ENCODE results near the gene BAX.

BAX gene

DNA sequence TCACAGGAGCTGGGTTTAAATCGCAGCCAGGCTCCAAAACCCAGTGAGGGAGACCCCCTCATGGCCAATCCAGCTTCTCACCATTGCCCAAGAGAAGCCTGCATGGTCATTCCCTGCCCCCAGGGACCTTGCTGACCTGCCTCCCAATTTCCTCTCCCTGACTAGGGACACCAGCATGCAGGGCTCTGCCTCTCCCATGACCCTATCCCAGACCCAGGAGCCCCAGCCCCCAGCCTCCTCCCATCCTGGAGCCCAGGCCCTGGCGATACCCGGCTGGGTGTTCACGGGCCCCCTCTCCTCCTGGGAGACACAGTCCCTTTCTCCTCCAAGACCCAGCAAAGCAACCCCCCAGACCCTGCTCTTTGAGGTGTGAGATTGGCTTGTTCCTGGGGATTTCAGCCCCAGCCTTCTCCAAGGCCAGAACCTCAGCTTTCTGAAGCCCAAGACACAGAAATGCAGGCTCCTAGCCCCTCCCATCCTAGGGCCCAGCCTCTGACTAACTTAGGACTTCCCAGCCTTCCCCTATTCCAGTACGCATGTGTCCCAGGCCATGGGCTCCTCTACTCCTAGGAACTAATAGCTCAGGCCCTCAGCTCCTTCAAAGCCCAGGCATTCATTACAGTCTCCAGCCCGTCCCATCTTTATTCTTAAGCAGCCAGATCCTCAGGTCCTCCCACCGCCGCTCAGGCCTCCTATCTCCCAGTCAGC is 37.4 kb downstream of the BAX start:
- H3K4me3 ChIP-seq (ENCODE audit: low read depth in 1 of 2, low read length in 2 of 2): peak overlapping the region; percentile 96 to 99
- no peaks in the 10 kb centered on the region for H3K9me3 ChIP-seq (ENCODE audit: control insufficient read depth in 1 of 2, low read length in 2 of 2)
- no peaks in the 10 kb centered on the region for H3K27me3 ChIP-seq (ENCODE audit: control insufficient read depth in 1 of 2, insufficient read depth in 2 of 2, low read length in 2 of 2)
- H3K27ac ChIP-seq (ENCODE audit: low read depth, low read length): peak overlapping the region; percentile 85
- H3K36me3 ChIP-seq (ENCODE audit: control insufficient read depth in 1 of 2, insufficient read depth in 2 of 2, low read length in 2 of 2): peaks cover 7 to 23% of the 10 kb centered on the region in 2 donors
- H3K4me1 ChIP-seq (ENCODE audit: control insufficient read depth in 1 of 2, insufficient read depth in 2 of 2, low read length in 2 of 2): peaks cover 21 to 31% of the 10 kb centered on the region in 2 donors
- H3K9ac ChIP-seq (ENCODE audit: low read depth in 1 of 2, low read length in 2 of 2): peak overlapping the region; percentile 98 to 100

GRCh38 chr19:48992581-48993174 is 38.0 kb downstream of the BAX start:
- Histone ChIP-seq H3K9ac (ENCODE audit: low read depth in 1 of 2, low read length in 2 of 2) (peak overlapping the region; percentile 98 to 100), H3K4me1 (ENCODE audit: control insufficient read depth in 1 of 2, insufficient read depth in 2 of 2, low read length in 2 of 2) (peaks cover 21 to 31% of the 10 kb centered on the region in 2 donors)

GRCh38 chr19:48993175-48994034 is 38.7 kb downstream of the BAX start, which contains the start of the genes GYS1 and RUVBL2:
TSS of gene GYS1 (minus strand) at chr19:48993309. CDS start at chr19:48993112, 197 bp downstream.
TSS of gene RUVBL2 (plus strand) at chr19:48993887. CDS start at chr19:48993912, 25 bp downstream.
- peak within 1 kb of the TSS; percentile 96 to 99 for H3K4me3 ChIP-seq (ENCODE audit: low read depth in 1 of 2, low read length in 2 of 2)
- H3K27me3 ChIP-seq (ENCODE audit: control insufficient read depth in 1 of 2, insufficient read depth in 2 of 2, low read length in 2 of 2): no peaks in the 10 kb centered on the region
- peaks cover 21 to 31% of the 10 kb centered on the region in 2 donors for H3K4me1 ChIP-seq (ENCODE audit: control insufficient read depth in 1 of 2, insufficient read depth in 2 of 2, low read length in 2 of 2)
- H3K9me3 ChIP-seq (ENCODE audit: control insufficient read depth in 1 of 2, low read length in 2 of 2): no peaks in the 10 kb centered on the region
- peak within 1 kb of the TSS; percentile 90 for H3K27ac ChIP-seq (ENCODE audit: low read depth, low read length)
- peaks cover 7 to 13% of the 10 kb centered on the region in 2 donors for H3K36me3 ChIP-seq (ENCODE audit: control insufficient read depth in 1 of 2, insufficient read depth in 2 of 2, low read length in 2 of 2)
- H3K9ac ChIP-seq (ENCODE audit: low read depth in 1 of 2, low read length in 2 of 2): peak within 1 kb of the TSS; percentile 98 to 100

More at GRCh38 chr19:48992581-48993174, 38.0 kb downstream of the BAX start:
- Histone ChIP-seq H3K36me3 (ENCODE audit: control insufficient read depth in 1 of 2, insufficient read depth in 2 of 2, low read length in 2 of 2) (peaks cover 7 to 19% of the 10 kb centered on the region in 2 donors), H3K27me3 (ENCODE audit: control insufficient read depth in 1 of 2, insufficient read depth in 2 of 2, low read length in 2 of 2) (no peaks in the 10 kb centered on the region), H3K27ac (ENCODE audit: low read depth, low read length) (peak overlapping the region; percentile 85), H3K9me3 (ENCODE audit: control insufficient read depth in 1 of 2, low read length in 2 of 2) (no peaks in the 10 kb centered on the region), H3K4me3 (ENCODE audit: low read depth in 1 of 2, low read length in 2 of 2) (peak overlapping the region; percentile 96 to 99)

- peaks cover 21 to 31% of the 10 kb centered on the region in 2 donors for H3K4me1 ChIP-seq (ENCODE audit: control insufficient read depth in 1 of 2, insufficient read depth in 2 of 2, low read length in 2 of 2)
- no peaks in the 10 kb centered on the region for H3K9me3 ChIP-seq (ENCODE audit: control insufficient read depth in 1 of 2, low read length in 2 of 2)
- peak overlapping the region; percentile 91 to 99 for H3K4me3 ChIP-seq (ENCODE audit: low read depth in 1 of 2, low read length in 2 of 2)
Observed at GRCh38 chr19:48994035-48994386, 39.3 kb downstream of the BAX start.

GRCh38 chr19:48997972-48998371 is 43.3 kb downstream of the BAX start:
- no peaks in the 10 kb centered on the region for H3K27me3 ChIP-seq (ENCODE audit: control insufficient read depth in 1 of 2, insufficient read depth in 2 of 2, low read length in 2 of 2)
- no peak overlapping the region for H3K4me3 ChIP-seq (ENCODE audit: low read depth in 1 of 2, low read length in 2 of 2)
- H3K9me3 ChIP-seq (ENCODE audit: control insufficient read depth in 1 of 2, low read length in 2 of 2): no peaks in the 10 kb centered on the region
- H3K36me3 ChIP-seq (ENCODE audit: control insufficient read depth in 1 of 2, insufficient read depth in 2 of 2, low read length in 2 of 2): peaks cover 0 to 12% of the 10 kb centered on the region in 2 donors
- no peak overlapping the region for H3K27ac ChIP-seq (ENCODE audit: low read depth, low read length)
- H3K4me1 ChIP-seq (ENCODE audit: control insufficient read depth in 1 of 2, insufficient read depth in 2 of 2, low read length in 2 of 2): peaks cover 11 to 14% of the 10 kb centered on the region in 2 donors
- H3K9ac ChIP-seq (ENCODE audit: low read depth in 1 of 2, low read length in 2 of 2): no peak overlapping the region

More at GRCh38 chr19:48994035-48994386, 39.3 kb downstream of the BAX start:
- peak overlapping the region; percentile 30 for H3K27ac ChIP-seq (ENCODE audit: low read depth, low read length)
- peaks cover 7 to 8% of the 10 kb centered on the region in 2 donors for H3K36me3 ChIP-seq (ENCODE audit: control insufficient read depth in 1 of 2, insufficient read depth in 2 of 2, low read length in 2 of 2)
- H3K9ac ChIP-seq (ENCODE audit: low read depth in 1 of 2, low read length in 2 of 2): peak overlapping the region; percentile 79 to 87
- no peaks in the 10 kb centered on the region for H3K27me3 ChIP-seq (ENCODE audit: control insufficient read depth in 1 of 2, insufficient read depth in 2 of 2, low read length in 2 of 2)

DNA sequence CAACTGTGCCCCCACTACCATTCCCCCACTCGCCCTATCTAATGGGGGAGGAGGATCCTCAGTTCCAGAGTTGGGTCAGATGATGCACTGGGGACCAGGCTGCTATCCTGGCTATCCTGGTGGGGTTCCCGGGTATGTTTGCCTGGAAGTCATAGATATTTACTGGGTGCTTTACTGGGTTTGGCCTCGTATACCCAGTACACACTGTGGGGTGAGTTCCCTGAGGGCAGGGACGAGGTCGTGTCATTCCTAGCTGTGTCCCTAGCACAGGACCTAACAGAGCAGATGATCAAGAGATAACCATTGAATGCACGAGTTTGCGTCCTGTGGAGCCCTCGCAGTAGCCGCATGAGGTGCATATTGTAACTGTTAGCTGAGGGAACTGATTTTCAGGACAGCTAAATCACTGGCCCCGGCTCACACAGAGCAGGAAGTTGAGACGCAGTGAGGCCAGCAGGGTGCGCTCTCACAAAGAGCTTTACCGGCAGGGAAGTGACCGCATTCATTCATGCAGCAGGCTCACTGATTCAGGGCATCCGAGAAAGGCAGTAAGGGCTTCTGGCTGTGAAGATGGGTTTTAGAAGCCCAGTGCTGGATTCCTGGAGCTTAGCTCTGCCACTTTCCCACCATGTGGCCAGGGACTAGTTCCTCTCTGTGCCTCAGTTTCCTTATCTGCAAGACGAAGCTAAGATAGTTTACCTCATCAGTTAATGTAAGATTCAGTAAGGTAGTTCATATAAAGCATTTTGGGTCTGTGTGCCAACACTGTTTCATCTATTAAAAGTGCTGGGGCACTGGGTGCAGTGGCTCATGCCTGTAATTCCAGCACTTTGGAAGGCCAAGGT is 45.0 kb downstream of the BAX start:
- Histone ChIP-seq H3K9me3 (ENCODE audit: control insufficient read depth in 1 of 2, low read length in 2 of 2) (no peaks in the 10 kb centered on the region), H3K27me3 (ENCODE audit: control insufficient read depth in 1 of 2, insufficient read depth in 2 of 2, low read length in 2 of 2) (no peaks in the 10 kb centered on the region), H3K4me3 (ENCODE audit: low read depth in 1 of 2, low read length in 2 of 2) (no peak overlapping the region), H3K9ac (ENCODE audit: low read depth in 1 of 2, low read length in 2 of 2) (no peak overlapping the region), H3K36me3 (ENCODE audit: control insufficient read depth in 1 of 2, insufficient read depth in 2 of 2, low read length in 2 of 2) (peaks cover 7 to 24% of the 10 kb centered on the region in 2 donors), H3K27ac (ENCODE audit: low read depth, low read length) (no peak overlapping the region), H3K4me1 (ENCODE audit: control insufficient read depth in 1 of 2, insufficient read depth in 2 of 2, low read length in 2 of 2) (peaks cover 4 to 5% of the 10 kb centered on the region in 2 donors)

- Histone ChIP-seq H3K9me3 (ENCODE audit: control insufficient read depth in 1 of 2, low read length in 2 of 2) (no peaks in the 10 kb centered on the region), H3K36me3 (ENCODE audit: control insufficient read depth in 1 of 2, insufficient read depth in 2 of 2, low read length in 2 of 2) (peaks cover 20 to 49% of the 10 kb centered on the region in 2 donors), H3K27me3 (ENCODE audit: control insufficient read depth in 1 of 2, insufficient read depth in 2 of 2, low read length in 2 of 2) (no peaks in the 10 kb centered on the region), H3K4me3 (ENCODE audit: low read depth in 1 of 2, low read length in 2 of 2) (no peak overlapping the region), H3K9ac (ENCODE audit: low read depth in 1 of 2, low read length in 2 of 2) (no peak overlapping the region), H3K4me1 (ENCODE audit: control insufficient read depth in 1 of 2, insufficient read depth in 2 of 2, low read length in 2 of 2) (no peaks in the 10 kb centered on the region), H3K27ac (ENCODE audit: low read depth, low read length) (no peak overlapping the region)
Observed at GRCh38 chr19:49004133-49004532, 49.5 kb downstream of the BAX start.

GRCh38 chr19:49004964-49005614 is 50.4 kb downstream of the BAX start:
- Histone ChIP-seq H3K4me1 (ENCODE audit: control insufficient read depth in 1 of 2, insufficient read depth in 2 of 2, low read length in 2 of 2) (no peaks in the 10 kb centered on the region), H3K36me3 (ENCODE audit: control insufficient read depth in 1 of 2, insufficient read depth in 2 of 2, low read length in 2 of 2) (peaks cover 24 to 53% of the 10 kb centered on the region in 2 donors), H3K4me3 (ENCODE audit: low read depth in 1 of 2, low read length in 2 of 2) (no peak overlapping the region), H3K27me3 (ENCODE audit: control insufficient read depth in 1 of 2, insufficient read depth in 2 of 2, low read length in 2 of 2) (no peaks in the 10 kb centered on the region), H3K9ac (ENCODE audit: low read depth in 1 of 2, low read length in 2 of 2) (no peak overlapping the region), H3K9me3 (ENCODE audit: control insufficient read depth in 1 of 2, low read length in 2 of 2) (no peaks in the 10 kb centered on the region), H3K27ac (ENCODE audit: low read depth, low read length) (no peak overlapping the region)

GRCh38 chr19:49006905-49007304 is 52.2 kb downstream of the BAX start:
- no peak overlapping the region for H3K4me3 ChIP-seq (ENCODE audit: low read depth in 1 of 2, low read length in 2 of 2)
- H3K4me1 ChIP-seq (ENCODE audit: control insufficient read depth in 1 of 2, insufficient read depth in 2 of 2, low read length in 2 of 2): no peaks in the 10 kb centered on the region
- H3K36me3 ChIP-seq (ENCODE audit: control insufficient read depth in 1 of 2, insufficient read depth in 2 of 2, low read length in 2 of 2): peaks cover 36 to 70% of the 10 kb centered on the region in 2 donors
- H3K9ac ChIP-seq (ENCODE audit: low read depth in 1 of 2, low read length in 2 of 2): no peak overlapping the region
- no peaks in the 10 kb centered on the region for H3K9me3 ChIP-seq (ENCODE audit: control insufficient read depth in 1 of 2, low read length in 2 of 2)
- no peaks in the 10 kb centered on the region for H3K27me3 ChIP-seq (ENCODE audit: control insufficient read depth in 1 of 2, insufficient read depth in 2 of 2, low read length in 2 of 2)
- no peak overlapping the region for H3K27ac ChIP-seq (ENCODE audit: low read depth, low read length)
